NK-92 treated with Interleukin-12 subunit alpha and Interleukin-12 subunit beta, amount 100 ng/mL, for 24 hours (cell line): ENCODE results near the gene TENM4.

Experiments used
- DNase-seq: peaks from one replicate; lab custom pipeline; 2025; lab: John Stamatoyannopoulos, UW

Gene TENM4

DNA sequence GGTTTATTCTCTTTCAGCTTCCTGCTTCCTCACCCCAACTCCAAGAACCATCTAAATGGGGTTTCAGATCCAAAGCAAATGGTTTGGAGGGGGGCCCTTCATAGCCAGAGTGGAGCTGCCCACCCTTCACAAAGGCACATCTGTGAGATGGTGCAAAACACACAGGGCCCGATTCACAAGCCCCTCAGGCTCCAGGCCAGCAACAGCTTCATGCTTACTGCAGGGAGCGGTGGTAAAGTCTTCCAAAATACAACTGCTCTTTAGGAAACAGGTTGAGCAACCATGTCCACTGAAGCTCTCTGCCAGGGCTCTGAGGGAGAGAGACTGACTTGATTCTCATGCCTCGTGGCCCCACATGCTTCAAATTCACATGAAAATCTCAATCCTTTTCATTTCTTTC is 653.1 kb downstream of the TENM4 start:
- no peak for DNase-seq

- no peak for DNase-seq
Observed at GRCh38 chr11:78786746-78787145, 654.1 kb downstream of the TENM4 start.

DNA sequence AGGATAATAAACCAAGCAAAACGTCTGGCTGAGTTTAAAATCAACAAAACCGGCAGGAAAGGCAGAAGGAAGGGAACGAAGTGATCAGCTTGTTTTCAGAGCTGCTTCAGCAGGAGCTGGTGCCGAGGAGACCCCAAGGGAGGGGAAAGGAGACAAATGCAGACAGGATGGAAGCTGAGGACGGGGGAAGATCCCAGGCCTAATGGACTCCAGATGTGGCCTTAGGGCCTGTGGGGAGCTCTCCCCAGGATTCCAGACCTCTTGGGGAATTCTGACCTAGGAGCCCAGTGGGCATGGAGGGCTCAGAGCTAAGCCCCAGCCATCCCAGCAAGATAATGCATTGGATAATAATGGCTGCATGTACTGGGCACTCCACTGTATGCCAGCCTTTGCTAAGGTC is 654.7 kb downstream of the TENM4 start:
- DNase-seq = no peak

DNA sequence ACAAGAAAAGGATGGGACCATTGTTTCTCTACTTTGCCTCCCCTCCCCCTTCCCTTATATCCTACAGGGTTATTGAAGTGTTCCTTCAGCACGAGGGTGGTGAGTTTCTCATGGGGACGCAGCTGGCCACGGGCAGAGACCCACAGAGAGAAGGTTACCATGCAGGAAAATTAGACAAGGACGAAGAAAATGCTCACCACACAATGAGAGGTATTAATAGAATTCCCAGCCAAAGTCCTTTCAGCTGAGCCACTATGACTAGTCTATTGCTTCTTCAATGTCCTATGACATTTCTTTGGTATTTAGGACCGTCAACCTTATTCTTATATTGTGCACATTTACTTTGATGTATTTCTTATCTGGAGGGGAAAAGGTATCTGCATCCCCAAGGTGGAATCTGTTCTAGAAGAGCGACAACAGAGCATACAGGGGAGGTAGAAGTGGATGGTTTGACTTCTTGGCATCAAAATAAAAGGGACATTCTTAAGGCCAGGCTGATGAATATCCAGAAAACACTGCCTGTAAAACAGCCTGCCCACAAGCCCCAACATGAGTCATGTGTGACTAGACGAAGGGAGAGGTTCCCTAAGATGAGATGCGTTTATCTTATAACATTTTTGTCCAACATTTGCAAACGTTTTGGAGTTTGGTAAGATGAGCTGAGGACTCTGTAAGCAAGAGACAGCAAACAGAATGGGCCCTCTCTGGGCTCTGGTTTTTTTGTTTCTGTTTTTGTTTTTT is 656.3 kb downstream of the TENM4 start:
- DNase-seq = no peak

- DNase-seq = no peak
Observed at GRCh38 chr11:78783846-78784245, 657.0 kb downstream of the TENM4 start.

- no peak for DNase-seq
Observed at GRCh38 chr11:78783301-78783700, 657.5 kb downstream of the TENM4 start.

DNA sequence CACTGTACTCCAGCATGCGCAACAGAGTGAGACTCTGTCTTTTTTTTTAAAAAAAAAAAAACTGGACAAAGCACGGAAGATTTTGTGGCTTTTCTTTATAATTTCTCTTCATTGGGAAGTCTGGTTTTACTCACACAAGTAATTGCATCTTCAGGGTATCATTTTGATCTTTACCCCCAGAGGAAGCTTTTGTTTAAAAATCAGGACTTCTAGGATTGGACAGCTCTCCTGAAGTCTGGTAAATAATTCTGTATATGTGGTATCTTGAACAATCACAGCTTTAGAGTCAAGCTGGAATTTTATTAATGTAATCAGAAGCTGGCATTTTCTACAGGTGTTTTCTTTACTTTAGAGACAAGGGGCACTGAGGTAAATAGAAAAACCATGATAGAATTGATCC is 658.1 kb downstream of the TENM4 start:
- DNase-seq = no peak

- DNase-seq = no peak
Observed at GRCh38 chr11:78780889-78781288, 659.9 kb downstream of the TENM4 start.

DNA sequence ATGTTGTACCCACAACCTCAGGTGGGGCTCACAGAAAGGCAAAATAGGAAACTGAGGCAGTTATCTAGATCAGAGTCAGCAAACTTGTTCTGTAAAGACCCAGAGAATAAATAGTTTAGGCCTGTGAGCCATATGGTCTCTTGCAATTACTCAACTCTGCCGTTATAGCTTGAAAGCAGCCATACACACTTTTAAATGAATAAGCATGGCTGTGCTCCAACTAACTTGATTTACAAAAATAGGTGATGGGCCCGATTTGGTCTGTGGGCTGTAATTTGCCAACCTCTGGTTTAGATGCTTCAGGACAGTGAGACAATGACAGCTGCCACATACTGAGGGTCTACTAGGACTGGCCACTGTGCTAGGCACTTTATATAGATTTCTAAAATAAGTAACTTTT is 667.3 kb downstream of the TENM4 start:
- no peak for DNase-seq

- no peak for DNase-seq
Observed at GRCh38 chr11:78773077-78773476, 667.8 kb downstream of the TENM4 start.

DNA sequence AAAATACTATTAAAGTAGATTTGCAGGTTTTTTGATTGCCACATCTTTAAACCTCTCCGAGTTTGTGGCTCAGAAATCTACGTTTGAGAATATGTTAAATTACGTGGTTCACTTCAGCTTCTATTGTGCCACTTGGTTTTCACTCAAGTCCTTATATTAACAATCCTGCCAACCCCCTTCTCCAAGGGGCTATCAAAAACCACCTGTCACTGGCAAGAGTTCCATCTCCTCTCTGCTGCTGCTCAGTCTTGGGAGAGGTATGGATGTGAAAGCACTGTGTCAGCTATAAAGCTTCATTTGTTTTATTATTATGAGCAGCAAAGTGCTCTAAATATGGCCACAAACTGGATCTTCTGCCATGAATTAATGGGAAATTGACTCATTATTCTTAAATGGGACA is 668.6 kb downstream of the TENM4 start:
- no peak for DNase-seq

GRCh38 chr11:78770931-78771330 is 669.9 kb downstream of the TENM4 start:
- no peak for DNase-seq

DNA sequence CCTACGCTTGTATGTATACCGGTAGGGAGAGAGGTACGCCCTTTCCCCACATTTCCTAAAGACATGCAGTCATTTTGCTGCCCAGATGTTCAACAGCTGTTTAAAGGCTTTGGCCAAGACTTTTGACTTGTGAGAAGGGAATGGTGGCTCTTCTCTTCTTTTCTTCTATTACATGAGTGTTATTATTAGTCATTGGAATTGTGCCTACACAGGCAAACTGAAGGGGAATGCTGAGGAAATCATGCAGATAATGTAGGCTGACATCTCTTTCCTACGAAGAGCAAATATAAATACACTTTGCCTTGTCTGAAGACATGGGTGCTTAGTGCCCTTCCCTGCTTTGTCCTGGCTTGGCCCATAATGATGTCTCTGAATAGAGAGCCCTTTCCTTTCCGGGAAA is 671.9 kb downstream of the TENM4 start:
- no peak for DNase-seq

DNA sequence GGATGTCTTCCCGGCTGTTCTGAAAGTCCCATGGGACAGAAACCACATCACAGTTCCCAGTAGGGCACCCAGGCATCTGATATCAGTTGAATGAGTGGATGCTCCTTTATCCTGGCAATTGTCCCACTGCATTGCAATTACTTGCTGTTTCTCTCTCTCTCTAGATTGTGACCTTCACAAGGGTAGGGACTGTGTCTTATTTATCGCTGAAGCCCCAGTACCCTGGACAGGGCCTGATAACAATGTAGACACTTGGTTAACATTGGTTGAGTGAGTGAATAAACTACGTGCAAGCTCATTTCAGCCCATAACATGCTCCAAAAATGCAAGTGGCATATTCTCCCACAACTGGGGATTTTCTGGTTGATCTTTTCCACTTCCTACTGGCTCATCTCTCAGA is 672.5 kb downstream of the TENM4 start:
- DNase-seq = no peak

- no peak for DNase-seq
Observed at GRCh38 chr11:78767027-78767932, 673.5 kb downstream of the TENM4 start.

- no peak for DNase-seq
Observed at GRCh38 chr11:78764946-78765345, 675.9 kb downstream of the TENM4 start.

DNA sequence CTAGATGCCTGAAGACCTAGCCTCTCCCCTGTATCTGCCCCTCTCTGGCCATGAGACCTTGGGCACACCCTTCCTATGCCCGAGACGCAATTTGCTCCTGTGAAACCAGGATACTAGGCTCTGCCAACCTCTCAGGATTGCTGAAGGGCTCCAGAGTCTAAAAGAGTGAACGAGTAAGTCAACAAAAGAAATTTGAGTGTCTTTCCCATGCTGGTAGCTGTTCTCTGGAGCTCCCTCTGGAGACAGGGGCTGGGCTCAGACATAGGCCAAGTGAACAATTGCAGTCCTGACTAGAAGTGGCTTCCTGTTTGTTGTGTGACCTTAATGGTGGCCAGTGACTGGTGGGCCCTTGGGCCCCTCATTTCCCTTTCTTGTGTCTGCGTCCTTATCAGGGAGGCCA is 677.2 kb downstream of the TENM4 start:
- DNase-seq = no peak

GRCh38 chr11:78762105-78762504 is 678.7 kb downstream of the TENM4 start:
- DNase-seq = no peak

GRCh38 chr11:78759071-78759470 is 681.8 kb downstream of the TENM4 start:
- no peak for DNase-seq

- no peak for DNase-seq
Observed at GRCh38 chr11:78753297-78753696, 687.5 kb downstream of the TENM4 start.

DNA sequence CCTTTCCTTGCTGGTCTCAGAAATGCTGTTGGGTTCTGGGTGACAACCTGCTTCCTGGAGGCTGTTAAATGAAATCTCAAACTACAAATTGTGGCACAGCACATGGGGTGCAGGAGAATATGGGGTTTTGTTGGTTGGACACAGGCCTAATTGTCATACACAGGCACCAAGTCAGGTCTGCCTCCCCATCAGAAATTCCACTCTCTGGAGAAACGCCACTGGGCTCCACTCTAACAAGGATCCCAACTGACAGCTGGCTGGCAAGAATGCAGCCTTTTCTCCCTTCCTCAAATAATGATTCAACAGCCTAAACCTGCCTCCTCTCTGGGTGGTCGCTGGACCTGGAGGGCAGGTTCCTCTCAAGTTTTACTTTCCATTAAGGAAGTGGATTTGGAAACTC is 688.3 kb downstream of the TENM4 start:
- DNase-seq = no peak

- DNase-seq = no peak
Observed at GRCh38 chr11:78748918-78749690, 691.7 kb downstream of the TENM4 start.

DNA sequence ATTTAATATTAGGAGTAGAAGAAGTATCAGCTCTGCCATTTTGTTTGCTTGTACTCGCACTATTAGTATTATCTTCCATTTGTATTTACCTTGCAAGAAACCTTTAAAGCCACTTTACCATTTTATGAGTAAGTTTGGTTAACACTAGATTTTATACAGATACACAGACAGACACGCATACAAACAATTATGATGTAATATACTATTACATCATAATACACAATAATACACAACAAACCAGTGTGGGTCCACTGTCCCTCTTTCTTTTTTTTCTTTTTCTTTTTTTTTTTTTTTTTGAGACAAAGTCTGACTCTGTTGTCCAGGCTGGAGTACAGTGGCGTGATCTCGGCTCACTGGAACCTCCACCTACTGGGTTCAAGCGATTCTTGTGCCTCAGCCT is 695.9 kb downstream of the TENM4 start:
- DNase-seq = no peak
